Fibroblast of gingiva (primary cell): ENCODE results near the gene CLECL1.
"Not testable (repeated sequence)": the region's sequence is repeated elsewhere in the genome, so short reads cannot be mapped to it uniquely, and the experiment has no call there.

ENCODE experiments used
- DNase-seq: peaks from one replicate; pipeline ENCODE4 v3.0.0-alpha.2; 2011; ENCODE audit warnings: low read depth

The CLECL1 gene

GRCh38 chr12:9695150-9695549 lies 37.7 kb downstream of the CLECL1 start:
- DNase-seq, result not testable (repeated sequence)

GRCh38 chr12:9694241-9694640 lies 38.7 kb downstream of the CLECL1 start:
- DNase-seq, result no peak

GRCh38 chr12:9692909-9693308 lies 40.0 kb downstream of the CLECL1 start:
- DNase-seq, result no peak

DNA sequence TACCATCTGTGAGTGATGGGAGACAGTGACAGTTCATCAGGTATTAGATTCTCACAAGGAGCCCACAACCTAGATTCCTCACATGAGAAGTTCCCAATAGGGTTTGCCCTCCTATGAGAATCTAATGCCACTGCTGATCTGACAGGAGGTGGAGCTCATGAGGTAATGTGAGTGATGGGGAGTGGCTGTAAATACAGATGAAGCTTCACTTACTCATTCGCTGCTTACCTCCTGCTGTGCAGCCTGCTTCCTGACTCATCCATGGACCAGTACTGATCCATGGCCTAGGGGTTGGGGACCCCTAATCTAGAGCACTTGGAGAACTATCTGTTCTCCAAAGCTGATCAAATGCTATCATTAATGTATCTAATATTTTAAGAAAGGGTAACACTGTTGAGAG lies 45.7 kb downstream of the CLECL1 start:
- peak; percentile 9 for DNase-seq

DNA sequence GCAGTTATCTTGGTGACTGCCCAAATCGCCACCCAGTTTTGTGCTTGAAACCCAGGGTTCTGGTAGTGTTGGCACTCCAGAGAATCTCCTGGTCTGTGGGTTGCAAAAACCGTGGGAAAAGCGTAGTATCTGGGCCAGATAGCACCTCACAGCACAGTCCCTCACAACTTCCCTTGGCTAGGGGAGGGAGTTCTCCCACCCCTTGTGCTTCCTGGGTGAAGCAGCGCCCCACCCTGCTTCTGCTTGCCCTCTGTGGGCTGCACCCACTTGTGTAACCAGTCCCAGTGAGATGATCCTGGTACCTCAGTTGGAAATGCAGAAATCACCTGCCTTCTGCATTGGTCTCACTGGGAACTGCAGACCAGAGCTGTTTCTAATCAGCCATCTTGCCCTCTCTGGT lies 47.0 kb downstream of the CLECL1 start:
- DNase-seq, result no peak

GRCh38 chr12:9685366-9685765 lies 47.5 kb downstream of the CLECL1 start:
- DNase-seq, result not testable (repeated sequence)

DNA sequence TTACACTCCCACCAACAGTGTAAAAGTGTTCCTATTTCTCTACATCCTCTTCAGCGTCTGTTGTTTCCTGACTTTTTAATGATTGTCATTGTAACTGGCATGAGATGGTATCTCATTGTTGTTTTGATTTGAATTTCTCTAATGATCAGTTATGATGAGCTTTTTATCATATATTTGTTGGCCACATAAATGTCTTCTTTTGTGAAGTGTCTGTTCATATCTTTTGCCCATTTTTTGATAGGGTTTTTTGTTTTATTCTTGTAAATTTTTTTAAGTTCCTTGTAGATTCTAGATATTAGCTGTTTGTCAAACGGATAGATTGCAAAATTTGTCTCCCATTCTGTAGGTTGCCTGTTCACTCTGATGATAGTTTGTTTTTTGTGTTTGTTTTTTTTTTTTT lies 49.9 kb downstream of the CLECL1 start:
- not testable (repeated sequence) for DNase-seq

GRCh38 chr12:9682508-9682907 lies 50.4 kb downstream of the CLECL1 start:
- not testable (repeated sequence) for DNase-seq

DNA sequence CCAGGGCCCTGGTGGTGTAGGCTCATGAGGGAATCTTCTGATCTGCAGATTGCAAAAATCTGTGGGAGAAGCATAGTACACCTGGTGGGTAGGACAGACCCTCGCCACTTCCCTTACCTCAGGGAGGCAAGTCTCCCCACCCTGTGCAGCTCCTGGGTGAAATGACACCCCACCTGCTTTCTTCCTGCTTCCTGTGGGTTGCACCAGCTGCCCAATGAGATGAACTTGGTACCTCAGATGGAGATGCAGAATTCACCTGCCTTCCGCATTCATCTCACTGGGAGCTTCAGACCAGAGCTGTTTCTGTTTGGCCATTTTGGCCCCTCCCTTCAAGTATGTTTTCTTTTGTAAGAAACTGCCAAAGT lies 58.7 kb downstream of the CLECL1 start:
- no peak for DNase-seq

GRCh38 chr12:9673404-9674225 lies 59.3 kb downstream of the CLECL1 start:
- DNase-seq, result peak; percentile 79
